IMR-90 (cell line): ENCODE results near the gene TANGO2. TPM values are rescaled to one million over a fixed set of nuclear protein-coding genes. Genes with fewer than 3 reads are reported as not detected.

Experiments used
- ATAC-seq: fragments of 200-7000 bp; cut with Tn5 transposase; 2 replicates; pipeline ENCODE4 v1.9.1; 2020; ENCODE audit warnings: low read depth, mild to moderate bottlenecking, moderate library complexity
- BruUV-seq: library from RNA; stranded (reverse); fragments of 400-500 nt; replicated peaks from 2 replicates; lab custom pipeline; 2021; lab: Mats Ljungman, UMichigan
- CTCF ChIA-PET: fragments of 300-600 bp; formaldehyde crosslinking; extraction: SDS; loops from one replicate; lab custom pipeline; 2021; ENCODE audit warnings: antibody characterized with exemption; lab: Yijun Ruan, JAX
- POLR2A ChIA-PET: fragments of 300-600 bp; sonication (Branson Sonifier 250); formaldehyde crosslinking; loops from one replicate; lab custom pipeline; 2022; ENCODE audit warnings: antibody characterized with exemption; ENCODE audit not compliant: unreplicated experiment; lab: Charles Lee
- DNase-seq: peaks from one replicate; pipeline ENCODE4 v3.0.0; 2013
- H2AFZ ChIP-seq: replicated peaks from 2 replicates; pipeline ENCODE3; 2013; ENCODE audit warnings: low read length, mild to moderate bottlenecking; ENCODE audit not compliant: poor library complexity
- H2AK5ac ChIP-seq: 2 replicates; pipeline ENCODE4 v1.6.1; 2013; ENCODE audit warnings: low read depth, low read length, inconsistent platforms
- H2AK9ac ChIP-seq: replicated peaks from 2 replicates; pipeline ENCODE3; 2013; ENCODE audit warnings: mild to moderate bottlenecking, low read depth, low read length, moderate library complexity; ENCODE audit not compliant: poor library complexity
- H2BK120ac ChIP-seq: 2 replicates; pipeline ENCODE4 v1.6.1; 2013; ENCODE audit warnings: low read depth, low read length, inconsistent platforms
- H2BK15ac ChIP-seq: 3 replicates; pipeline ENCODE4 v1.6.1; 2013; ENCODE audit warnings: low read depth, low read length, inconsistent platforms
- H2BK20ac ChIP-seq: 2 replicates; pipeline ENCODE4 v1.6.1; 2013; ENCODE audit warnings: low read depth, mild to moderate bottlenecking, inconsistent platforms, low read length, moderate library complexity
- H2BK5ac ChIP-seq: 2 replicates; pipeline ENCODE4 v1.6.1; 2013; ENCODE audit warnings: mild to moderate bottlenecking, low read depth, low read length, inconsistent platforms; ENCODE audit not compliant: poor library complexity, severe bottlenecking
- H3K14ac ChIP-seq: replicated peaks from 2 replicates; pipeline ENCODE4 v1.6.1; 2013; ENCODE audit warnings: low read depth, low read length, inconsistent platforms
- H3K18ac ChIP-seq: 2 replicates; pipeline ENCODE4 v1.6.1; 2013; ENCODE audit warnings: low read depth, low read length, control low read depth
- H3K23ac ChIP-seq: 2 replicates; pipeline ENCODE4 v1.6.1; 2013; ENCODE audit warnings: low read depth, low read length, inconsistent platforms
- H3K27ac ChIP-seq: 2 replicates; pipeline ENCODE4 v1.5.1; 2013; ENCODE audit warnings: mild to moderate bottlenecking, control low read depth, low read length; ENCODE audit not compliant: insufficient read depth
- H3K27me3 ChIP-seq: 2 replicates; pipeline ENCODE4 v1.6.1; 2013; ENCODE audit warnings: low read length; ENCODE audit not compliant: control insufficient read depth, insufficient read depth
- H3K36me3 ChIP-seq: 2 replicates; pipeline ENCODE4 v1.6.1; 2013; ENCODE audit warnings: low read length, mixed read lengths; ENCODE audit not compliant: control insufficient read depth, insufficient read depth
- H3K4ac ChIP-seq: 2 replicates; pipeline ENCODE4 v1.6.1; 2013; ENCODE audit warnings: low read depth, low read length, inconsistent platforms
- H3K4me1 ChIP-seq: 2 replicates; pipeline ENCODE4 v1.6.1; 2013; ENCODE audit warnings: low read length, mixed read lengths; ENCODE audit not compliant: control insufficient read depth, insufficient read depth
- H3K4me2 ChIP-seq: 2 replicates; pipeline ENCODE4 v1.6.1; 2013; ENCODE audit warnings: low read depth, mild to moderate bottlenecking, control low read depth, low read length, moderate library complexity
- H3K4me3 ChIP-seq: 2 replicates; pipeline ENCODE4 v1.5.1; 2013; ENCODE audit warnings: low read depth, mild to moderate bottlenecking, control low read depth, low read length, moderate library complexity; ENCODE audit not compliant: insufficient read depth
- H3K56ac ChIP-seq: 2 replicates; pipeline ENCODE4 v1.6.1; 2013; ENCODE audit warnings: low read length, inconsistent platforms; ENCODE audit not compliant: insufficient read depth; ENCODE audit errors: extremely low read depth
- H3K79me1 ChIP-seq, 2 experiments: 2 replicates each; pipeline ENCODE4 v1.6.1; 2013; ENCODE audit warnings: low read length in 2 of 2, inconsistent platforms in 1 of 2, low read depth in 1 of 2
- H3K9ac ChIP-seq: 2 replicates; pipeline ENCODE4 v1.6.1; 2013; ENCODE audit warnings: low read depth, low read length, control low read depth
- H3K9me1 ChIP-seq: 2 replicates; pipeline ENCODE4 v1.6.1; 2013; ENCODE audit warnings: low read length, inconsistent platforms; ENCODE audit not compliant: insufficient read depth
- H3K9me3 ChIP-seq: 2 replicates; pipeline ENCODE4 v1.6.1; 2013; ENCODE audit warnings: low read length; ENCODE audit not compliant: control insufficient read depth, insufficient read depth
- H4K20me1 ChIP-seq: 2 replicates; pipeline ENCODE4 v1.6.1; 2013; ENCODE audit warnings: low read length, inconsistent platforms; ENCODE audit not compliant: insufficient read depth
- H4K5ac ChIP-seq: 2 replicates; pipeline ENCODE4 v1.6.1; 2013; ENCODE audit warnings: mild to moderate bottlenecking, low read depth, low read length, control low read depth
- H4K8ac ChIP-seq, 2 experiments: 2 replicates each; pipeline ENCODE4 v1.6.1; 2013; ENCODE audit warnings: low read depth in 2 of 2, low read length in 2 of 2, control low read depth in 1 of 2, inconsistent platforms in 1 of 2
- H4K91ac ChIP-seq: 2 replicates; pipeline ENCODE4 v1.6.1; 2013; ENCODE audit warnings: low read depth, low read length, inconsistent platforms; ENCODE audit not compliant: insufficient read depth
- BHLHE40 ChIP-seq: fragments of 150-350 bp; IDR thresholded peaks from 2 replicates; pipeline ENCODE4 v1.6.1; 2016; ENCODE audit warnings: mild to moderate bottlenecking, low read depth, low read length
- CEBPB ChIP-seq: IDR thresholded peaks from 2 replicates; pipeline ENCODE4 v1.6.1; 2012; ENCODE audit warnings: low read depth, low read length, improper control_type of control experiment
- CHD1 ChIP-seq: IDR thresholded peaks from 2 replicates; pipeline ENCODE4 v1.6.1; 2012; ENCODE audit warnings: low read depth, low read length, improper control_type of control experiment
- CTCF ChIP-seq: conservative IDR thresholded peaks from 2 replicates; pipeline ENCODE4 v1.5.1; 2012; ENCODE audit warnings: mild to moderate bottlenecking, low read depth, low read length, improper control_type of control experiment
- ELK1 ChIP-seq: fragments of 150-350 bp; IDR thresholded peaks from 2 replicates; pipeline ENCODE4 v1.6.1; 2016; ENCODE audit warnings: low read depth, mild to moderate bottlenecking, low read length, moderate library complexity, borderline replicate concordance
- FOS ChIP-seq: fragments of 150-350 bp; IDR thresholded peaks from 2 replicates; pipeline ENCODE4 v1.6.1; 2016; ENCODE audit warnings: low read depth, low read length
- MAFK ChIP-seq: IDR thresholded peaks from 2 replicates; pipeline ENCODE4 v1.6.1; 2012; ENCODE audit warnings: low read depth, low read length, improper control_type of control experiment
- MAZ ChIP-seq: IDR thresholded peaks from 2 replicates; pipeline ENCODE4 v1.6.1; 2012; ENCODE audit warnings: low read depth, mild to moderate bottlenecking, low read length, improper control_type of control experiment, moderate library complexity, borderline replicate concordance
- MXI1 ChIP-seq: IDR thresholded peaks from 2 replicates; pipeline ENCODE4 v1.6.1; 2012; ENCODE audit warnings: low read depth, mild to moderate bottlenecking, low read length, moderate library complexity, borderline replicate concordance
- NFE2L2 ChIP-seq: fragments of 150-350 bp; IDR thresholded peaks from 2 replicates; pipeline ENCODE4 v1.6.1; 2016; ENCODE audit warnings: low read depth, mild to moderate bottlenecking, low read length
- POLR2A ChIP-seq: IDR thresholded peaks from 2 replicates; pipeline ENCODE4 v1.6.1; 2012; ENCODE audit warnings: mild to moderate bottlenecking, low read depth, low read length
- RCOR1 ChIP-seq: IDR thresholded peaks from 2 replicates; pipeline ENCODE4 v1.6.1; 2012; ENCODE audit warnings: mild to moderate bottlenecking, low read length, improper control_type of control experiment; ENCODE audit not compliant: insufficient replicate concordance
- RFX5 ChIP-seq: IDR thresholded peaks from 2 replicates; pipeline ENCODE4 v1.8.0; 2012; ENCODE audit warnings: low read depth, mild to moderate bottlenecking, low read length, moderate library complexity
- SMC3 ChIP-seq: fragments of 150-350 bp; IDR thresholded peaks from 2 replicates; pipeline ENCODE4 v1.6.1; 2016; ENCODE audit warnings: low read depth, mild to moderate bottlenecking, antibody characterized with exemption, low read length, moderate library complexity
- USF2 ChIP-seq: fragments of 150-350 bp; IDR thresholded peaks from 2 replicates; pipeline ENCODE4 v1.6.1; 2017; ENCODE audit warnings: mild to moderate bottlenecking, antibody characterized with exemption, low read length, low read depth
- WGBS, 2 experiments: methylation state at CpG; one replicate each; pipeline versions ENCODE4 v1.1.5 to v1.1.7; 2013; ENCODE audit warnings: missing lambda C conversion rate in 2 of 2; ENCODE audit not compliant: insufficient read length in 1 of 2; ENCODE audit errors: extremely low coverage in 2 of 2; 5-methylcytosine and 5-hydroxymethylcytosine counted together
- dilution Hi-C: fragments of 300-500 bp; cut with HindIII; formaldehyde crosslinking; loops from one replicate; pipeline ENCODE4 v1.14.3; 2018; ENCODE audit warnings: low sequenced_read_pairs; ENCODE audit not compliant: unreplicated experiment
- in situ Hi-C: fragments of 300-500 bp; cut with MboI; formaldehyde crosslinking; loops from 3 replicates; pipeline ENCODE4 v1.14.3; 2019; ENCODE audit warnings: low sequenced_read_pairs, inconsistent platforms, mixed read lengths
- intact Hi-C: fragments of 100-400 bp; cut with micrococcal nuclease; formaldehyde crosslinking; loops from 2 replicates; pipeline ENCODE4 v1.10.0; 2022
- polyA plus RNA-seq, 3 experiments: library from polyadenylated mRNA; depleted of rRNA; stranded (reverse); fragments of >200 nt; gene quantifications; 2 replicates each; pipeline ENCODE4 v1.2.3, GENCODE V29; 2012; ENCODE audit warnings: low replicate concordance in 1 of 3
- total RNA-seq: library from RNA; depleted of rRNA; stranded (reverse); fragments of >200 nt; gene quantifications from 2 replicates; pipeline ENCODE4 v1.2.3, GENCODE V29; 2012

TANGO2 gene
- total and polyA plus RNA-seq, 2 of the 4 experiments (the other 2 are of a cell fraction), result 45.1 to 75.1 TPM

- no peak for ATAC-seq
- no peak overlapping the region for H3K56ac ChIP-seq
- POLR2A ChIA-PET, result no interaction called here
- H3K27me3 ChIP-seq, result no peaks in the 10 kb centered on the region
- no TSS peak for BruUV-seq
- no peak overlapping the region for H3K23ac ChIP-seq
- no peak overlapping the region for H3K27ac ChIP-seq
- peaks cover 57% of the 10 kb centered on the region for H4K20me1 ChIP-seq
- no peak overlapping the region for H4K91ac ChIP-seq
- no peak overlapping the region for H4K5ac ChIP-seq
- WGBS, 2 experiments, result 96% methylated on average over 8 of the region's 13 CpGs; no CpG with 5 or more reads in 1 of the 2 experiments
- H3K14ac ChIP-seq, result no peak overlapping the region
- H3K36me3 ChIP-seq, result peaks cover 80% of the 10 kb centered on the region
- peak overlapping the region; percentile 15 for H2AFZ ChIP-seq
- no peak for DNase-seq
- no peaks in the 10 kb centered on the region for H3K9me3 ChIP-seq
- no peak overlapping the region for H2BK5ac ChIP-seq
- no peak overlapping the region for H3K4me2 ChIP-seq
- H4K8ac ChIP-seq, result no peak overlapping the region
- H2AK5ac ChIP-seq, result no peak overlapping the region
- H3K9ac ChIP-seq, result no peak overlapping the region
- dilution Hi-C loops, result no loop called here
- intact Hi-C loops, result no loop called here
- no peak overlapping the region for H2BK20ac ChIP-seq
- H3K4me3 ChIP-seq, result no peak overlapping the region
- no peaks in the 10 kb centered on the region for H3K9me1 ChIP-seq
- CTCF ChIA-PET, result no interaction called here
- H2BK120ac ChIP-seq, result no peak overlapping the region
- H2BK15ac ChIP-seq, result no peak overlapping the region
- H3K4me1 ChIP-seq, result no peaks in the 10 kb centered on the region
- in situ Hi-C loops, result no loop called here
- H3K18ac ChIP-seq, result no peak overlapping the region
- H3K79me1 ChIP-seq, result peaks cover 8 to 40% of the 10 kb centered on the region in 2 experiments
- H2AK9ac ChIP-seq, result peak overlapping the region; percentile 10
- no peak overlapping the region for H3K4ac ChIP-seq
- TF ChIP-seq NFE2L2 (no peak), CHD1 (no peak), MAFK (no peak), BHLHE40 (no peak), ELK1 (no peak), FOS (no peak), RFX5 (no peak), SMC3 (no peak), MAZ (no peak), MXI1 (no peak), CTCF (no peak), RCOR1 (no peak), POLR2A (no peak), CEBPB (no peak), USF2 (no peak)
These were observed 87.2 kb downstream of the TANGO2 start for GRCh38 chr22:20107951-20108756.
